ENCODE results near the gene APBB3.

APBB3 gene

GRCh38 chr5:140574165-140574564, 9.8 kb upstream of the APBB3 start:
- DNase-seq = no peak

GRCh38 chr5:140573683-140574082, 9.3 kb upstream of the APBB3 start:
- no peak for DNase-seq

GRCh38 chr5:140571105-140571504, 6.7 kb upstream of the APBB3 start:
- no peak for DNase-seq

- no peak for DNase-seq
Measured at GRCh38 chr5:140570488-140570887, 6.1 kb upstream of the APBB3 start.

GRCh38 chr5:140570058-140570457, 5.7 kb upstream of the APBB3 start:
- no peak for DNase-seq

GRCh38 chr5:140569197-140569596, 4.8 kb upstream of the APBB3 start:
- DNase-seq = no peak

- no peak for DNase-seq
Measured at GRCh38 chr5:140568443-140569063, 4.2 kb upstream of the APBB3 start.

GRCh38 chr5:140567871-140568270, 3.5 kb upstream of the APBB3 start:
- DNase-seq = no peak

- DNase-seq = no peak
Measured at GRCh38 chr5:140567136-140567818, 2.9 kb upstream of the APBB3 start.

GRCh38 chr5:140566665-140567064, 2.3 kb upstream of the APBB3 start:
- DNase-seq = no peak

GRCh38 chr5:140565780-140566095, 1.3 kb upstream of the APBB3 start:
- no peak for DNase-seq

- DNase-seq = no peak
Measured at GRCh38 chr5:140565024-140565779, 804 bp upstream of the APBB3 start.

- no peak for DNase-seq
Measured at GRCh38 chr5:140563596-140563995, 802 bp downstream of the APBB3 start.

- no peak for DNase-seq
Measured at GRCh38 chr5:140561753-140562523, 2.5 kb downstream of the APBB3 start.

GRCh38 chr5:140560227-140560626, 4.2 kb downstream of the APBB3 start:
- no peak for DNase-seq

GRCh38 chr5:140558542-140558941, 5.9 kb downstream of the APBB3 start:
- no peak for DNase-seq

GRCh38 chr5:140557965-140558364, 6.4 kb downstream of the APBB3 start:
- no peak for DNase-seq

- DNase-seq = peak; percentile 70
Measured at GRCh38 chr5:140557136-140557805, 7.1 kb downstream of the APBB3 start, which contains the start of gene SRA1. TSS of gene SRA1 (minus strand) at chr5:140557473. CDS start at chr5:140557452, 21 bp downstream.

- no peak for DNase-seq
Measured at GRCh38 chr5:140556438-140556837, 8.0 kb downstream of the APBB3 start.

- no peak for DNase-seq
Measured at GRCh38 chr5:140555747-140556312, 8.6 kb downstream of the APBB3 start.

- DNase-seq = no peak
Measured at GRCh38 chr5:140554454-140554853, 9.9 kb downstream of the APBB3 start.

- DNase-seq = no peak
Measured at GRCh38 chr5:140553657-140554056, 10.7 kb downstream of the APBB3 start.
